Muscle of leg (tissue), 11 donors: ENCODE data around the gene NQO1. TPM values are rescaled to one million over a fixed set of nuclear protein-coding genes. Genes with fewer than 3 reads are reported as not detected.
A peak's percentile ranks its signal among the peaks of the same experiment; 100 is the strongest.
"Not testable (repeated sequence)": the region's sequence is repeated elsewhere in the genome, so short reads cannot be mapped to it uniquely, and the experiment has no call there.

Source experiments
- DNase-seq: peaks from one replicate; pipeline ENCODE4 v3.0.0; 2013
- H3K27ac ChIP-seq: one replicate; pipeline ENCODE4 v1.5.1; 2013; ENCODE audit warnings: mild to moderate bottlenecking, low read length, control low read depth
- H3K27me3 ChIP-seq: one replicate; pipeline ENCODE4 v1.6.1; 2013; ENCODE audit warnings: low read length; ENCODE audit not compliant: control insufficient read depth, insufficient read depth
- H3K36me3 ChIP-seq: one replicate; pipeline ENCODE4 v1.6.1; 2013; ENCODE audit warnings: low read length; ENCODE audit not compliant: control insufficient read depth, insufficient read depth
- H3K4me1 ChIP-seq: one replicate; pipeline ENCODE4 v1.6.1; 2013; ENCODE audit warnings: low read length; ENCODE audit not compliant: control insufficient read depth, insufficient read depth
- H3K4me3 ChIP-seq: one replicate; pipeline ENCODE4 v1.5.1; 2013; ENCODE audit warnings: low read length, control low read depth
- H3K9me3 ChIP-seq: replicated peaks from 2 replicates; pipeline ENCODE4 v1.6.1; 2013; ENCODE audit warnings: low read depth, low read length; ENCODE audit not compliant: control insufficient read depth
- WGBS: methylation state at CpG from one replicate; pipeline ENCODE4 v1.1.5; 2013; ENCODE audit warnings: missing lambda C conversion rate; ENCODE audit not compliant: insufficient coverage; 5-methylcytosine and 5-hydroxymethylcytosine counted together
- polyA plus RNA-seq, 8 donors: library from polyadenylated mRNA; unstranded; fragments of 120-200 nt; gene quantifications; one replicate each; pipeline versions ENCODE4 v1.2.1 to v1.2.3, GENCODE V29; 2013; ENCODE audit warnings: inconsistent platforms in 1 of 8, low replicate concordance in 1 of 8; ENCODE audit not compliant: insufficient read length in 8 of 8, insufficient read depth in 1 of 8
- total RNA-seq: library from RNA; stranded (reverse); fragments of 120-200 nt; gene quantifications from one replicate; pipeline ENCODE4 v1.2.4, GENCODE V29; 2013

The NQO1 gene
- total and polyA plus RNA-seq, 9 donors, result 7.0 to 13.2 (median 9.1) TPM

DNA sequence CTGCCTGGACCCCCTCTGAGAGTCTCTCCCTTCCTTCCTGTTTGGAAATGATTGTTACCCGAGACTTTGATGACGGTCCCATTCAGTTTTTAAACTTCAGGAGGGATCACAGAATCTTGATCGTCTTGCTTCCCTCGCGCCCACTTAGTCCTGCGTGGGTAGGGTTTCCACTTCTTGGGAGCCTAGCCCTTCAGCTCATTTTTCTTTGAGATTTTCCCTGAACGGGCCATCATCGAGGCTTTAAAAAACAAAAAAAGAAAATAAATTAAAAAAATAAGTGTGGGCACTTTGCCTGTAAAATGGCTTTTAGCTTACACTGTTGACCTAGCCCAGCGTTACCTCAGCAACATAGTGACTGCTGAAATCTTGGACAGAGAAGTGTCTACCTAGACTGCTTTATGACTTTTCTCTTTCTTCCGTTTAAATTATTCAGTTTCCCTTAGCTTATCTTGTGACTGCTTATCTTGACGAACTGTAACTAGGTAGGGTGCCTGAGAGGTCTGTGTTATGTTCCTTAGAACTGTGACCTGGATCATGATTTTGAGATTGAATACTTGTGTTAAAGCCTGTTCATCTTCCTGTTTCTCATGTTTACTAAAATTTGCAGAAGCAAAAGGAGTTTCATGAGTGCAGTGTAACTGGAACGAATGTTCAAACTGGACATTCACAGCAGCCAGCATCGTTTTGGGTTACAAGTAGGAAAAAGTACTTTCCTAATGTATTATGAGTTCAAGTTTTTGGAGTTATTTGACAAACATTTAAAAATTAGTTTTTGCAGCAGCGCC, 36.6 kb upstream of the NQO1 start:
- DNase-seq, result peak; percentile 76
- Histone ChIP-seq H3K9me3 (no peaks in the 10 kb centered on the region), H3K36me3 (no peaks in the 10 kb centered on the region), H3K4me1 (peaks cover 3% of the 10 kb centered on the region), H3K4me3 (peak overlapping the region; percentile 87), H3K27ac (peak overlapping the region; percentile 91), H3K27me3 (no peaks in the 10 kb centered on the region)
- WGBS, result 8% methylated on average over 6 of the region's 14 CpGs

DNA sequence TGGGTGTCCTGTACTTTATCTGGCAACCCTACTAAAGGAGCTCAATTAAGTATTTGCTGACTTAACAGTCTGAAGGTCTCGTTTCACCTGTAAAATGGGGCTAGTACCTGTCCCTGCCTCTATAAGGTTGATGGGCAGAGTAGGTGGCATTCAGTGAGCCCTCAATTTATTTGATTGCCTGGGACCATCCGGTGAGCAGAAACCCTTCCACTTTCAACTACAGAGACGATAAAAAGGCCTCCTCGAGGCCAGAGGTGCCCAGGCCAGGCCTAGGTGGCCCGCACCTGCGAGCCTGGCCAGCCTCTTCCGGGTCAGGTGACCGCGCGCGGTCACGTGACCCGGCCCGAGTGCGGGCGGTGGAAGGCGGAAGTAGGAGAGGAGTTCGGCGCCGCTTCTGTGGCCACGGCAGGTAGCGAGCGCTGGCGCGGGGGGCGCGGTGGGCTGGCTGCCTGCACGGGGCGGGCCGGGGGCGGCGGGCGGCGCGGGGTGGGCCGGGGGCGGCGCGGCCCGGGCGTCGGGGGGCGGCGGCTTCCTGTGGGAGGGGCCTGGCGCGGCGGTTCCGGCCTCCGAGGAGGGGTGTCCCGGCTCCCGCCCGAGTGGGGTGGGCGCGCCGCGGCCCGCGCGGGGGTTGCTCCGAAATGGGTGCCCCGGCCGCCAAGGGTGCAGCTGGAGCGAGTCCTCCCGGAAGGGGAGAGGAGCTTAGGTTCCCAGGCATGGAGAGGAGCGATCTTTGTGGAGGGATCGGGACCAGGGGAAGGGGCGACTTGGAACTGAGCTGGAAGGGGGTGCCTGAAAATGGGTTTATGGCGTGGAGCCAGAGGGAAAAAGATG, 35.8 kb upstream of the NQO1 start, which contains the start of gene WWP2:
WWP2 (plus strand) TSS at position 350 of the 831 bp plus-strand sequence. CDS start 24,679 bp downstream, outside the sequence.
- H3K9me3 ChIP-seq, result no peaks in the 10 kb centered on the region
- H3K4me1 ChIP-seq, result peaks cover 3% of the 10 kb centered on the region
- no peaks in the 10 kb centered on the region for H3K36me3 ChIP-seq
- H3K4me3 ChIP-seq, result peak within 1 kb of the TSS; percentile 87
- no peaks in the 10 kb centered on the region for H3K27me3 ChIP-seq
- DNase-seq, result peak; percentile 81
- WGBS, result 0% methylated on average over 49 of the region's 68 CpGs
- H3K27ac ChIP-seq, result peak within 1 kb of the TSS; percentile 91

DNA sequence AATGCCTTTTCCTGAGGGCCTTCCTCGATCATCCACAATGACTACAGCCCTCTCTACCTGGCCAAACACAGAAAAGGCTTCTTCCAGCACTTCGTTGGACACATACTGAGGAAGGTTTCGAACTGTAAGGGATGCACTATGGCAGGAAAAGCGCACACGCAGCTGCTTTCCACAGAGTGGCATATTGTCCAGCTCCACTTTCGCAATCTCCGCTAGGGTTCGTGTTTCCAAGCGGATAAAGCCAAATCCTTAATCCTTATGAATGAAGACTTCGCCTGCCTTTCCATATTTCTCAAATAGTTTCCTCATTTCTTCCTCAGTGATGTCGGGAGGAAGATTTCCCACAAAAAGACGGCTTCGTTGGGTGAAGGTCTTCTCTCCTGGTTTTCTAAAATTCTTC, 31.0 kb upstream of the NQO1 start:
- 83% methylated on average over 2 of the region's 13 CpGs for WGBS

DNA sequence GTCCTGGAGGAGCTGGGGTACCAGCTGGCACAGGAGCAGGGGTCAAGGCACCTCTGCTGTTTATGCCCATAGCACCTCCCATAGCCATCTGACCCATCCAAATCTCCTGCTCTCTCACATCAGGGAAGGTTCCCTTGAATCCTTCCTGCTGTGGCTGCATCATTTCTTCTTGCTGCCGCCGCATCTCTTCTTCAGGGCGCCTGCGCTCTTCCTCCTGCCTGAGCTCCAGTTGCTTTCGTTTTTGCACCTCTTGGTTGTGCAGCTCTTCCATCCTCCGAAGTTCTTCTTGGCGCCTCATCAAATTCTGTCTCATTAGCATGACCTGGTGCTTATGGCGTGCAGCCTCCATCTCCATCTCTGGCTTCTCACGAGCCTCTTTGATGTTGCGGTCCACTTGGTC, 30.3 kb upstream of the NQO1 start:
- WGBS, result 91% methylated on average over 10 of the region's 10 CpGs
- no peak overlapping the region for H3K27ac ChIP-seq
- H3K36me3 ChIP-seq, result peaks cover 12% of the 10 kb centered on the region
- peaks cover 4% of the 10 kb centered on the region for H3K4me1 ChIP-seq
- DNase-seq, result no peak
- no peaks in the 10 kb centered on the region for H3K9me3 ChIP-seq
- no peak overlapping the region for H3K4me3 ChIP-seq
- no peaks in the 10 kb centered on the region for H3K27me3 ChIP-seq

More for the DNA sequence above, 31.0 kb upstream of the NQO1 start:
- not testable (repeated sequence) for H3K9me3 ChIP-seq, H3K36me3 ChIP-seq, H3K27ac ChIP-seq, H3K4me3 ChIP-seq, DNase-seq, H3K4me1 ChIP-seq, H3K27me3 ChIP-seq

DNA sequence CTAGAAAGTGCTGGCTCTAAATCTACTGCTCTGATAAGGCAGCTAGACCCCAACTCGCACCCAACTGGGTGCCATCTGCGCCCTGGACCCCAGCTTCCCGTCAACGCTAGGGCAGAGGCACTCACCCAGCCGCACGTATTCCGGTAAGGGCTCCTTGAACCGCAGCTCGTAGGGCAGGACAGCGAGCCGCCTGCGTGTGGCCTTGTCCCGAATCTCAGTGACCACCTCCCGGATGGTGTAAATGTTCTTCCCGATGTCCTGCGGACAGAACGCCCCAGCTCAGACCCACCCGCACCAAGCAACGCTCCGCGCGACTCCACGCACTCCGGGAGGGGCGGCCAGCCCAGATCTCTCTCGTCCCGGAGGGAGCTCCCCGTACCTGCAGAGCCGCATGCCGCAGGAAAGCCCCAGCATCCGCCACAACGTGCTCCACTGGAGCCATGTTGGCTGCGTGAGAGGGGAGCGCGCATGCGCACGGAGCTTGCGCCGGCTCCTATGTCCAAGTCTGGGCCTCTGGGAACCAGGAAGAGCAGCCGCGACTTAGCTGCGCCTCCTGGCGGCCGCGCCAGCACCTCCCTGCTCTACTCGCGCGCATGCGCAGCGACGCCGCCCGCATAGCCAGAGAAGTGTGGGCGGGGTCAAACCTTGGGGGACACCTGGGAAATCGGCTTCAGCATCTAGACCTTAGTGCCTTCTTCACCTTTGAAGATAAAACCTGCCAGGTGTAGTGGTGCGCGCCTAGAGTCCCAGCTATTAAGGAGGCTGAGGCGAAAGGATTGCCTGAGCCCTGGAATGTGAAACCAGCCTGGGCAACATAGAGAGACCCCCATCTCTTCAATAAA, 28.3 kb upstream of the NQO1 start, which contains the start of gene NOB1:
NOB1 (minus strand) TSS at position 458 of the 842 bp plus-strand sequence; CDS start at position 442, 16 bp downstream.
- peak; percentile 98 for DNase-seq
- peak within 1 kb of the TSS; percentile 94 for H3K4me3 ChIP-seq
- peaks cover 4% of the 10 kb centered on the region for H3K4me1 ChIP-seq
- under 1% methylated on average over 50 of the region's 58 CpGs for WGBS
- H3K27me3 ChIP-seq, result no peaks in the 10 kb centered on the region
- H3K9me3 ChIP-seq, result no peaks in the 10 kb centered on the region
- H3K27ac ChIP-seq, result peak within 1 kb of the TSS; percentile 76
- peaks cover 27% of the 10 kb centered on the region for H3K36me3 ChIP-seq

DNA sequence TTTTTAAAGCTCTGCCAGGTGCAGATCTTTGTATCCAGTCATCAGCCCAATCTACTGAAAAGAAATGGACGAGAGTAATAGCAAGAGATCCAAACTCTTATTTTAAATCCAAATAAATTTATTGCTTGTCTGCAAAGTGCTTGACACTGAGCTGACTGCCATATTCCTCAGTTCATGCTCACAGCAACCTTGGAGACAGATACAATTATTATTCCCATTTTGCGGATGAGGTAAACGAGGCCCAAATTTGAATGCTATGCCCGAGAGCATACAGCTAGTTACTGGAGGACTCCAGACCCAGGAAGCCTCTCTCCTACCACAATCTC, 27.7 kb upstream of the NQO1 start:
- Histone ChIP-seq H3K4me3 (peak overlapping the region; percentile 94), H3K27me3 (no peaks in the 10 kb centered on the region), H3K4me1 (peaks cover 4% of the 10 kb centered on the region), H3K27ac (peak overlapping the region; percentile 76), H3K9me3 (no peaks in the 10 kb centered on the region), H3K36me3 (peaks cover 33% of the 10 kb centered on the region)
- no peak for DNase-seq
- 3% methylated on average over 3 of the region's 4 CpGs for WGBS

DNA sequence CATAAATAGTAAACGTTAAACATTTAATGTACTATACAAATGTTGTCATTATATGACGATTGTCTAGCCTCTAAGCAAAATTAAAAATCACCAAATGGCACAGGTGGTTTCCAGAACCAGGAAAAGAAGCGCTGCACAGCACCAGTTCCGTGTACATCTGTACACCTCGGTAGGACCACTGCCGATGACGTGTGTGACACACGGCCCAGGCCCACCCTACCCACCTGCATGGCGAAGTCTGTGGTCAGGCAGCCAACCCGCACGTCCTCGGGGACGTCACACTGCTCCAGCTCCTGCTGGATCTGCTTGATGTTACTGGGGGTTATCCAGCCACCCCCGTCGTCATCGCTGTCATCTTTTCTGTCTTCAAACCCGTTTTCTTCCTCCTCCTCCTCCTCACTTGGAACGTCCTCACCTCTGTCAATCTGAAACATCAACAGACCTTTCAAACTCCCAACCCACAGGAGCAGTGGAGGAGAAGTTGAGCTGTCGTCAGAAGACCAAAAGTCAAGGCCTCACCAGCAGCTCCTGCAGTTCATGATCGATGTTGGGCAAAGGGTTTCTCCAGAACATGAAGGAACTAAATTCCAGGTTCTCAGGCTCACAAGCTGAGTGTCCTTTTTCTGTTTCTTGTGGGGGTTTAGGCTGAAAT, 22.5 kb upstream of the NQO1 start:
- H3K36me3 ChIP-seq, result peaks cover 78% of the 10 kb centered on the region
- 100% methylated on average over 3 of the region's 20 CpGs for WGBS
- peaks cover under 1% of the 10 kb centered on the region for H3K4me1 ChIP-seq
- H3K4me3 ChIP-seq, result no peak overlapping the region
- no peak overlapping the region for H3K27ac ChIP-seq
- H3K27me3 ChIP-seq, result no peaks in the 10 kb centered on the region
- no peaks in the 10 kb centered on the region for H3K9me3 ChIP-seq
- no peak for DNase-seq

DNA sequence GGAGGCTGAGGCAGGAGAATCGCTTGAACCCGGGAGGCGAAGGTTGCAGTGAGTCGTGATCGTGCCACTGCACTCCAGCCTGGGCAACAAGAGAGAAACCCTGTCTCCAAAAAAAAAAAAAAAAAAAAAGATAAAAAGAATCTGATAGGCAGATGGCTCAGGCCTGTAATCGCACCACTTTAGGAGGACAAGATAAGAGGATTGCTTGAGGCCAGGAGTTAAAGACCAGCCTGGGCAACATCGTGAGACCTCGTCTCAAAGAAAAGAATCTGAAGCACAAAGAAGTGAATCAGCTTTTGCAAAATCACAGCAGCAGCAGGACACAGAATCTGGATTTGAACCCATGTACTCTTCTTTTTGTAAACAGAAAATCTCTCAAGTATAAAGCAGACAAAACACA, 20.8 kb upstream of the NQO1 start:
- no peaks in the 10 kb centered on the region for H3K27me3 ChIP-seq
- no peak overlapping the region for H3K27ac ChIP-seq
- no peaks in the 10 kb centered on the region for H3K4me1 ChIP-seq
- H3K9me3 ChIP-seq, result no peaks in the 10 kb centered on the region
- no peak for DNase-seq
- peaks cover 82% of the 10 kb centered on the region for H3K36me3 ChIP-seq
- no peak overlapping the region for H3K4me3 ChIP-seq
- 89% methylated on average over 3 of the region's 8 CpGs for WGBS

DNA sequence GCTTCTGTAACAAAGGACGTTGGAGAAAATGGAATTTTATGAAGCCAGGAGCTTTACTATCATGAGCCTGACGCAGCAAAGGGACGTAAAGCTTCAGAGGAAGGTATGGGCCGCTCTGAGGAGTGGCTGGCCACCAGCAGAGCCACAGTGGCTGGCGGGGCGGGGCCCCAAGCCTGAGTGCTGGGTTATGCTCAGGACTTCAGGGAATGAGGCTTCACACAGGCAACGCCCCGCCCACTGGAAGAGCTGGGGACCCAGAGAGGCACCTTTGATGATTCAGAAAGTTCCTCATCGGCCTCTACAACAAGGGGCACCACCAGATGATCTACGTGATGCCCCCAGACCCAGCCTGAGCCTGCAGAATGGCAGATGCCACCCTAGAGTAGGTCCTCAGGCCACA, 19.6 kb upstream of the NQO1 start:
- no peaks in the 10 kb centered on the region for H3K27me3 ChIP-seq
- H3K36me3 ChIP-seq, result peaks cover 83% of the 10 kb centered on the region
- WGBS, result 95% methylated on average over 9 of the region's 10 CpGs
- H3K4me3 ChIP-seq, result no peak overlapping the region
- no peak overlapping the region for H3K27ac ChIP-seq
- no peak for DNase-seq
- H3K4me1 ChIP-seq, result no peaks in the 10 kb centered on the region
- no peaks in the 10 kb centered on the region for H3K9me3 ChIP-seq
